Osteoblast (primary cell): ENCODE results near the gene KIF6. TPM values are rescaled to one million over a fixed set of nuclear protein-coding genes. Genes with fewer than 3 reads are reported as not detected.

Source experiments
- DNase-seq: peaks from one replicate; pipeline ENCODE4 v3.0.0; 2011; ENCODE audit warnings: low spot score, mixed read lengths; ENCODE audit not compliant: insufficient read length; ENCODE audit errors: missing footprints
- H2AFZ ChIP-seq: 2 replicates; pipeline ENCODE4 v1.6.0; 2011; ENCODE audit warnings: mild to moderate bottlenecking, low read length
- H3K27ac ChIP-seq: 2 replicates; pipeline ENCODE4 v1.5.1; 2011; ENCODE audit warnings: mild to moderate bottlenecking, low read depth, low read length, moderate library complexity
- H3K27me3 ChIP-seq: 2 replicates; pipeline ENCODE4 v1.6.0; 2012; ENCODE audit warnings: mild to moderate bottlenecking, control low read depth, inconsistent platforms, low read length, moderate library complexity; ENCODE audit not compliant: insufficient read depth
- H3K36me3 ChIP-seq: 2 replicates; pipeline ENCODE4 v1.5.1; 2011; ENCODE audit warnings: mild to moderate bottlenecking, low read length, control low read depth, moderate library complexity; ENCODE audit not compliant: insufficient read depth
- H3K4me1 ChIP-seq: 2 replicates; pipeline ENCODE4 v1.5.1; 2011; ENCODE audit warnings: mild to moderate bottlenecking, low read length, control low read depth, moderate library complexity; ENCODE audit not compliant: insufficient read depth
- H3K4me2 ChIP-seq: 2 replicates; pipeline ENCODE4 v1.6.0; 2011; ENCODE audit warnings: mild to moderate bottlenecking, low read length; ENCODE audit not compliant: insufficient read depth
- H3K4me3 ChIP-seq: fragments of 200-600 bp; sonication (generic); 3 replicates; pipeline ENCODE4 v1.5.1; 2012; ENCODE audit warnings: mild to moderate bottlenecking, low read length, inconsistent platforms; ENCODE audit not compliant: insufficient read depth
- H3K79me2 ChIP-seq: 2 replicates; pipeline ENCODE4 v1.6.0; 2012; ENCODE audit warnings: mild to moderate bottlenecking, low read length, control low read depth, inconsistent platforms; ENCODE audit not compliant: insufficient read depth
- H3K9me3 ChIP-seq: 2 replicates; pipeline ENCODE4 v1.5.1; 2011; ENCODE audit warnings: low read depth, low read length, control low read depth
- H4K20me1 ChIP-seq: 2 replicates; pipeline ENCODE4 v1.6.0; 2012; ENCODE audit warnings: mild to moderate bottlenecking, low read length, control low read depth; ENCODE audit not compliant: insufficient read depth
- total RNA-seq: library from RNA; depleted of rRNA; stranded (reverse); fragments of >200 nt; gene quantifications from 2 replicates; pipeline ENCODE4 v1.2.3, GENCODE V29; 2012
- TF ChIP-seq, protein P1 (sequence below): IDR thresholded peaks from 2 replicates; pipeline ENCODE4 v1.5.1; 2011; ENCODE audit warnings: mild to moderate bottlenecking, low read depth, low read length, moderate library complexity; ENCODE audit errors: extremely low read depth

KIF6 gene
- total RNA-seq, 1 donor: 1.4 TPM

DNA sequence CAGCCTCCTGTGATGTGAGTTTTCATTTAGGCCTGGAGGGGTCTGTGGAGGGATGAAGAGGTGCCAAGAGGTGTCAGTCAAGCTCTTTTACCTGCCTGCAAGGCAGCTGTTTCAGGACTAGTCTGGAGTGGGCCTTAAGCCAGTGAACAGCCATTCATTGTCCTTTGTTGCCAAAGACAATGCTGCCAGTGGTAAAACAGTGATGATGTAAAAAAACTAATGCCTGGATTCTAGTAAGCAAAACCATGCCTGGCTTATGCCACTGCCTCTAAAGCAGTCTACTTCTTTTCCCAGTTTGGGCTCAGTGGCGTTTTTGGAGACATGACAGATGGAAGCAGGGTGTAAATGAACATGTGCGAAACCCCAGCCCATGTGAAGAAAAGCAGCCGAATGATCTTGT, 309.2 kb downstream of the KIF6 start:
- peaks cover 12% of the 10 kb centered on the region for H3K4me1 ChIP-seq
- peak overlapping the region; percentile 35 for H3K27ac ChIP-seq
- TF ChIP-seq, protein P1, sequence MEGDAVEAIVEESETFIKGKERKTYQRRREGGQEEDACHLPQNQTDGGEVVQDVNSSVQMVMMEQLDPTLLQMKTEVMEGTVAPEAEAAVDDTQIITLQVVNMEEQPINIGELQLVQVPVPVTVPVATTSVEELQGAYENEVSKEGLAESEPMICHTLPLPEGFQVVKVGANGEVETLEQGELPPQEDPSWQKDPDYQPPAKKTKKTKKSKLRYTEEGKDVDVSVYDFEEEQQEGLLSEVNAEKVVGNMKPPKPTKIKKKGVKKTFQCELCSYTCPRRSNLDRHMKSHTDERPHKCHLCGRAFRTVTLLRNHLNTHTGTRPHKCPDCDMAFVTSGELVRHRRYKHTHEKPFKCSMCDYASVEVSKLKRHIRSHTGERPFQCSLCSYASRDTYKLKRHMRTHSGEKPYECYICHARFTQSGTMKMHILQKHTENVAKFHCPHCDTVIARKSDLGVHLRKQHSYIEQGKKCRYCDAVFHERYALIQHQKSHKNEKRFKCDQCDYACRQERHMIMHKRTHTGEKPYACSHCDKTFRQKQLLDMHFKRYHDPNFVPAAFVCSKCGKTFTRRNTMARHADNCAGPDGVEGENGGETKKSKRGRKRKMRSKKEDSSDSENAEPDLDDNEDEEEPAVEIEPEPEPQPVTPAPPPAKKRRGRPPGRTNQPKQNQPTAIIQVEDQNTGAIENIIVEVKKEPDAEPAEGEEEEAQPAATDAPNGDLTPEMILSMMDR: no peak
- H3K27me3 ChIP-seq: no peaks in the 10 kb centered on the region
- H3K4me2 ChIP-seq: no peak overlapping the region
- peak; percentile 57 for DNase-seq
- no peak overlapping the region for H3K4me3 ChIP-seq
- H3K36me3 ChIP-seq: no peaks in the 10 kb centered on the region
- H2AFZ ChIP-seq: peak overlapping the region; percentile 23
- H4K20me1 ChIP-seq: no peaks in the 10 kb centered on the region
- H3K9me3 ChIP-seq: no peaks in the 10 kb centered on the region
- no peaks in the 10 kb centered on the region for H3K79me2 ChIP-seq

DNA sequence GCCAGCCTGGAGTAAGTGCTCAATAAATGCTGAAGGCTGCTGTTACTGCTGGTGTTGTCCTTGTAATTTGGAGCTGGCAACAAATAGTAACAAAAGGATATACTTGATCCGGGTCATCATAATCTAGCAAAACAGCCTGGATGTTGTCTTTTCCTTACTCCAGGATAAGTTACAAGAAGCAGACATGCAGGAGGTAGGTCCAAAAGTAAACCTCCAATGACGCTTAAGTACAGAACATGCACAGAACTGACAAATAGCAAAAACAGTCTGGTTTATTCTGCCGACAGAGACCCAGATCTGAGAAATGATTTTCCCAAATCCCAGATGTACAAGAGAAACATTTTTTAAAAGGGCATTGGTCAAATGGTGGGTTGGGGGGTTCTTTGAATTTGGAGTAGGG, 309.7 kb downstream of the KIF6 start:
- TF ChIP-seq, protein P1: no peak
- no peaks in the 10 kb centered on the region for H3K27me3 ChIP-seq
- H3K79me2 ChIP-seq: no peaks in the 10 kb centered on the region
- no peaks in the 10 kb centered on the region for H3K9me3 ChIP-seq
- no peak overlapping the region for H3K4me3 ChIP-seq
- no peak overlapping the region for H3K27ac ChIP-seq
- no peak overlapping the region for H2AFZ ChIP-seq
- H4K20me1 ChIP-seq: no peaks in the 10 kb centered on the region
- H3K36me3 ChIP-seq: no peaks in the 10 kb centered on the region
- no peak overlapping the region for H3K4me2 ChIP-seq
- peaks cover 12% of the 10 kb centered on the region for H3K4me1 ChIP-seq
- DNase-seq: no peak

DNA sequence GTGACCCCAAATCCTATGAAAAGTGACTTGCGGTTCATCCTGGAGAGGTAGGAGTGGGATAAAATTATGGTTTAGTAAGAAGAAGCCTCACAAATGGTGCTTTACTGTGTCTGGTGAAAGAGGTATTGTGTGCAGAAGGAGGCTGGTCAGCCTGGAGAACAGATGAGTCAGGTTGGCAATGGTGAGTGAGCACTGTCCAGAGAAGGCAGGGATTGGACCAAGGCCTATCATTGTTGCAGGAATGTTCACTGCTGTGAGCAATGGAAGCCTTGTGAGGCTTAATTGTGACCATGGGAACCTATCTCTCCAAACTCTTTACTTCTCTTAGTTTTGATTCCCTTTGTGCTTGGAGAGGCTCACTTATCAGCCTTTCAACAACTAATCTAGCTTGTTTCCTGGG, 313.7 kb downstream of the KIF6 start:
- H3K4me1 ChIP-seq: peaks cover 6% of the 10 kb centered on the region
- TF ChIP-seq, protein P1: no peak
- H3K4me2 ChIP-seq: no peak overlapping the region
- no peaks in the 10 kb centered on the region for H3K9me3 ChIP-seq
- H4K20me1 ChIP-seq: no peaks in the 10 kb centered on the region
- no peaks in the 10 kb centered on the region for H3K79me2 ChIP-seq
- no peak overlapping the region for H2AFZ ChIP-seq
- no peak overlapping the region for H3K27ac ChIP-seq
- no peak overlapping the region for H3K4me3 ChIP-seq
- peak; percentile 46 for DNase-seq
- no peaks in the 10 kb centered on the region for H3K27me3 ChIP-seq
- H3K36me3 ChIP-seq: no peaks in the 10 kb centered on the region

DNA sequence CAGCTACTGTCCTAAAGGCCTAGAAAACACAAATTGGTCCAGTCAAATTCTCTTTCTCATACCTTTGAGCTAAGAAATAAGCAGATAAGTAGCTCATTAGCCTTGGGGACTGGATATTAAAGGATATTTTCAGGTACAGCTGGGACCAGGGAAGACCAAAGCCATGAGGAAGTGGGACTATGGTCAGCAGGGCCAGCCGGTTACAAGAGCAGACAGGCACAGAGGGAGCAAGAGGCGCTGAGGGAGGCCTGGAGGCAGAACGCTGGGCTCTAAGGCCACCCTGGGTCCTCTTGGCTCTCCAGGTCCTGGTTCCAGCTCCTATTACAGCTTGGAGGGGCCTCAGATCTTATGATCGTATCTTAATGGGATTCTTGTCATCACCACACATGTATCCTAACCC, 314.2 kb downstream of the KIF6 start:
- no peak for DNase-seq
- H3K27me3 ChIP-seq: no peaks in the 10 kb centered on the region
- TF ChIP-seq, protein P1: no peak

More for the DNA sequence above, 314.2 kb downstream of the KIF6 start:
- H3K36me3 ChIP-seq: no peaks in the 10 kb centered on the region
- no peaks in the 10 kb centered on the region for H3K9me3 ChIP-seq
- no peaks in the 10 kb centered on the region for H3K79me2 ChIP-seq
- no peaks in the 10 kb centered on the region for H4K20me1 ChIP-seq
- no peak overlapping the region for H3K27ac ChIP-seq
- no peak overlapping the region for H3K4me2 ChIP-seq
- no peak overlapping the region for H2AFZ ChIP-seq
- H3K4me1 ChIP-seq: peaks cover 2% of the 10 kb centered on the region
- no peak overlapping the region for H3K4me3 ChIP-seq
